GM19025 (cell line): ENCODE measurements around the gene MGAT1.

ENCODE experiments used
- ATAC-seq: cut with Tn5 transposase; IDR thresholded peaks from one replicate; pipeline ENCODE4 v1.9.1; 2021; ENCODE audit warnings: mild to moderate bottlenecking, low read depth, moderate library complexity; ENCODE audit not compliant: unreplicated experiment

Gene MGAT1

GRCh38 chr5:180739271-180739670, 63.3 kb downstream of the MGAT1 start:
- no peak for ATAC-seq

- ATAC-seq, result no peak
Observed at GRCh38 chr5:180736536-180736935, 66.1 kb downstream of the MGAT1 start.
